Measurements from ENCODE around the gene SMOC2. TPM values are rescaled to one million over a fixed set of nuclear protein-coding genes. Genes with fewer than 3 reads are reported as not detected.

The SMOC2 gene
- total RNA-seq, 1 experiment from 2014 or later, result 2.1 TPM

- peaks cover 30 to 36% of the 10 kb centered on the region in 2 experiments for H3K4me1 Mint-ChIP-seq
- H3K23ac ChIP-seq (ENCODE audit: insufficient read length, low read depth, low read length), result no peak overlapping the region
- H3K79me2 ChIP-seq (ENCODE audit: insufficient read depth, low read length), result no peaks in the 10 kb centered on the region
- no peaks in the 10 kb centered on the region; the same call in 1 of the 2 replicates for H3K27me3 ChIP-seq (ENCODE audit: insufficient read depth, low read length)
- H3K27ac Mint-ChIP-seq, result no peak overlapping the region
- no peak overlapping the region for H3K14ac ChIP-seq (ENCODE audit: insufficient read depth, low read length)
- no peak overlapping the region for H4K91ac ChIP-seq (ENCODE audit: insufficient read length, low read depth, low read length)
- no peak overlapping the region for H3K56ac ChIP-seq (ENCODE audit: insufficient read length, low read depth, low read length)
- no CpG with 5 or more reads among the region's 3 CpGs for WGBS (ENCODE audit: extremely low coverage, insufficient read length, low lambda C conversion rate)
- H3K36me3 Mint-ChIP-seq (ENCODE audit: insufficient read depth in 1 of 3, low read depth in 3 of 3), result no peaks in the 10 kb centered on the region
- H3T11ph ChIP-seq (ENCODE audit: low read length), result no peak overlapping the region
- H2BK15ac ChIP-seq (ENCODE audit: low read depth, low read length), result no peak overlapping the region
- H2BK20ac ChIP-seq (ENCODE audit: low read depth, low read length, poor library complexity, severe bottlenecking), result no peak overlapping the region
- no peak overlapping the region for H3K4me2 ChIP-seq (ENCODE audit: insufficient read depth, insufficient read length, low read length)
- H4K5ac ChIP-seq (ENCODE audit: insufficient read length, low read depth, low read length), result no peak overlapping the region
- H2BK12ac ChIP-seq (ENCODE audit: insufficient read length, low read depth, low read length), result no peak overlapping the region
- no peak overlapping the region for H3K27ac ChIP-seq (ENCODE audit: insufficient read length, low read depth, low read length)
- H3K18ac ChIP-seq (ENCODE audit: insufficient read length, low read depth, low read length), result no peak overlapping the region
- H2AK5ac ChIP-seq (ENCODE audit: insufficient read length, low read length), result no peak overlapping the region
- H4K8ac ChIP-seq (replicated peaks; ENCODE audit: insufficient read length, low read depth, low read length), result no peak overlapping the region
- no peak overlapping the region for H2BK120ac ChIP-seq (ENCODE audit: low read depth, low read length, poor library complexity, severe bottlenecking)
- H3K4me3 Mint-ChIP-seq, result no peak overlapping the region
- no peak for DNase-seq
- H3K4ac ChIP-seq (ENCODE audit: low read depth, low read length), result no peak overlapping the region
- H3K4me1 ChIP-seq (ENCODE audit: insufficient read depth, low read length), result peaks cover 6% of the 10 kb centered on the region; the same call in 1 of the 2 replicates
- no peaks in the 10 kb centered on the region for H3K79me1 ChIP-seq (ENCODE audit: insufficient read depth, low read depth, low read length, poor library complexity, severe bottlenecking)
- no peaks in the 10 kb centered on the region for H3K9me3 ChIP-seq (ENCODE audit: control insufficient read depth, low read depth, low read length)
- H4K20me1 ChIP-seq (ENCODE audit: control insufficient read depth, insufficient read depth, insufficient read length), result no peaks in the 10 kb centered on the region
- H3K9ac ChIP-seq (ENCODE audit: extremely low read depth, insufficient read length, low read length), result no peak overlapping the region
- no peak overlapping the region for H2AFZ ChIP-seq (ENCODE audit: low read length)
- no peak for TF ChIP-seq CTCF (conservative IDR thresholded peaks at IDR 0.05)
- H3K9me3 Mint-ChIP-seq, result no peaks in the 10 kb centered on the region
- H2BK5ac ChIP-seq (ENCODE audit: insufficient read length, low read length), result no peak overlapping the region
- no peaks in the 10 kb centered on the region for H3K23me2 ChIP-seq (ENCODE audit: insufficient read length, low read depth, low read length, poor library complexity, severe bottlenecking)
- H3K27me3 Mint-ChIP-seq (ENCODE audit: low read depth), result peaks cover 29% of the 10 kb centered on the region
Measured at GRCh38 chr6:168447700-168448099, 6.7 kb downstream of the SMOC2 start.
